ENCODE data around the gene IQCF5.
"Not testable (repeated sequence)": the region's sequence is repeated elsewhere in the genome, so short reads cannot be mapped to it uniquely, and the experiment has no call there.

Gene IQCF5

DNA sequence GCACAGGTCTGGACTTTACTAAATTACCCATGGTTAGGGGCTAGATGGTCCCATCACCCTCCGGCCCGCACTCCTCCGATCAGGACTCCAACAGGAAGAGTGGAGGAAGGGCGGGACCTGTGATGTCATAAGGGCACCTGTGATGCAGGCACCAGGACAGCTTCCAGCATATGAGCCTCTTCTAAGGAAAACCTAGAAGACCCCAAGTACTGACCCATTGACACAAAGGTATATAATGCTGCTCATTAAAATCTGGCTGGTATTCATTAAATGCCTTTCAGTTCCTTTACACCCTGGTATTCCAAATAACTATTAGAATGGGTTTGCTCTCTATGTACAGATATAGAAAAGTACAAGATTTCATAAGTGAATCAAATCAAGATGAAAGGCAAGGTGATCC, at the start of gene IQCF5:
IQCF5 (minus strand) TSS at position 101 of the 400 bp plus-strand sequence; CDS start at position 31, 70 bp downstream.
- no peak for DNase-seq

DNA sequence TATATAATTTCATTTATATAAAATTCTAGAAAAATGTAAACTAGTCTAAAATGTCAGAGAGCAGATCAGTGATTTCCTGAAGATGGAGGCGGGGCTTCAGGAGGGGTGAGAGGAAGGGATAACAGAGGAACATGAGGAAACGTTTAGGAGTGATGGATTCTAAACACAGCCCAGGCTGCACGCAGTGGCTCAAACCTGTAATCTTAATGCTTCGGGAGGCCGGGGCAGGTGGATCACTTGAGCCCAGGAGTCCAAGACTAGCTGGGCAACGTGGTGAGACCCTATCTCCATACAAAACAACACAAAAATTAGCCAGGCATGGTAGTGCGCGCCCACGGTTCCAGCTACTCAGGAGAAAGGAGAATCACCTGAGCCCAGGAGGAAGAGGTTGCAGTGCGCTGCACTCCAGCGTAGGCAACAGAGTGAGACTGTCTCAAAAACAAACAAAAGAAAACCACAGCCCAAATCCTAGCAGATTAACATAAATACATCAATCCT, 45.7 kb upstream of the IQCF5 start:
- DNase-seq = no peak

DNA sequence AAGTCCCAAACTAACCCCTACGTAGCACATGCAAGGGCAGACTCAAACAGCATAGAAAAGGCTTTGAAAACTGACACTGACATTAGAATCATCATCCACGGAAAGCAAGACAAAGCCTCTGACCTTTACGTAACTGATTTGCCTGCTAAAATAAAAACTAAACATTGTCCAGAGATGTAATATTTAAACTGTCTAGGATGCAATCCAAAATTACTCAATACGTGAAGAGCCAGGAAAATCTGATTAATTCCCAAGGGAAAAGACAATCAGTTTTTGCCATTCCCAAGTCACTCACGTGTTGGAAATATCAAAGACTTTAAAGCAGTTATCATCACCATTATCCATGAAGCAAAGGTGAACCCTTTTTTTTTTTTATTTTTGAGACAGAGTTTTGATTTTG, 41.0 kb upstream of the IQCF5 start:
- no peak for DNase-seq

DNA sequence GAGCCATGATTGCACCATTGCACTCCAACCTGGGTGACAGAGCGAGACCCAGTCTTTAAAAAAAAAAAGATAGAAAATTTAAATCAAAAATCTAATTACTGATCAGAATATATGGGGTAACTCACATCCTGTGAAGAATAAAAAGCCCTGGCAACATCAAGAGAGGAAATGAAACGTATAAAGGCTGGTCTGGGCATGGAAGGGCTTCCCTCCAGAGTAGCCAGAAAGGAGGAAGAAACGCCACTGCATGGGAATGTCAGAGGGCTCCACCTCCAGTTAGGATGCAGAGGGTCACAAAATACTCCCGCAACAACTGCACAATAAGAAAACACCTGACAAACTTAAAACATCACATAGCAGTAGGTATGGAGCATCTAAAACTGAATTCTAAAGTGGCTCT, 32.6 kb upstream of the IQCF5 start:
- no peak for DNase-seq

DNA sequence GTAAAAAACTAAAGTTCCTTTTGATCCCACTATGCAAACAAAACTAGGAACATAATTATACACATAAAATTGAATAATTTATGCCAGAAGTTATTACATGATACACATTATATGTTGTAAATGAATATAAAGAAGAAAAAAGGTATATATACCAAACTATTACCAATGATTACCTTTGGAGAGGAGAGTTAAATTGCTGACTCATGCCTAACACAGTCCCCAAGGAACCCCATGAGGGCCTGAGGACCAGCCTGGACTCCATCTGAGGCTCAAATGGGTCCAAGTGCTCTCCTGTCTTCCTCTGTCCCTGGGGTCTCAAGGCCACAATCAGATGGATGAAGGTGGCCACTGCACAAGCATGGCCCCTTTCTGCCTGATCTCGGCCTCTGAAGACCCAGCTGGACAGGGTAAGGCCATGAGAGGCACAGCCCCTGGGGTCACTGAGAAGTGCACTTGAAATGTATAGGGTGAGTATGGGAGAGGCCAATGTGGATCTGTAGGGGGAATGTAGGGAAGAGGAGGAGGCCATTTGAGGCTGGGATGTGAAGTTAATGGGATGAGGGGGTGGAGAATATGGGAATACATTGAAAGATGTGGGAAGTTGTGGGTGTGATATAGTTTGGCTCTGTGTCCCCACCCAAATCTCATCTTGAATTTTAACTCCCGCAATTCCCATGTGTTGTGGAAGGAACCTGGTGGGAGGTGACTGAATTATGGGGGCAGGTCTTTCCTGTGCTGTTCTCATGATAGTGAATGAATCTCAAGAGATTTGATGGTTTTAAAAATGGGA, 28.8 kb upstream of the IQCF5 start:
- no peak for DNase-seq

GRCh38 chr3:51902361-51902760, 27.0 kb upstream of the IQCF5 start:
- DNase-seq = not testable (repeated sequence)

DNA sequence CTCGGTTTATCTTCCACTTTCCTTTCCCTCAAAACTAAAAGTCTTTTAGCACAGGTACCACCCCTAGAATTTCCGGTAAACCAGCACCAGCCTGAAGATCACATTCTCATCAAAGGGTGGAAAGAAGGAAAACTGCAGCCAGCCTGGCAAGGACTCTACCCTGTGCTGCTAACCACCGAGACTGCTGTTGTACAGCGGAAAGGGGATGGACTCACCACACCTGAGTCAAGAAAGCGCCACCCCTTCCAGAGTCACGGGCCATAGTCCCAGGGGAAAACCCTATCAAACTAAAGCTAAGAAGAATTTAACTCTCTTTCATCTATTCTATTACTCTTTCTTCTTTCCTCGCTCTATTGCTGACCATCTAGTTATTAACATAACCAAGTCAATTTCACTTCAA, 24.6 kb upstream of the IQCF5 start:
- DNase-seq = not testable (repeated sequence)

- no peak for DNase-seq
Observed at GRCh38 chr3:51897391-51897790, 22.0 kb upstream of the IQCF5 start.

DNA sequence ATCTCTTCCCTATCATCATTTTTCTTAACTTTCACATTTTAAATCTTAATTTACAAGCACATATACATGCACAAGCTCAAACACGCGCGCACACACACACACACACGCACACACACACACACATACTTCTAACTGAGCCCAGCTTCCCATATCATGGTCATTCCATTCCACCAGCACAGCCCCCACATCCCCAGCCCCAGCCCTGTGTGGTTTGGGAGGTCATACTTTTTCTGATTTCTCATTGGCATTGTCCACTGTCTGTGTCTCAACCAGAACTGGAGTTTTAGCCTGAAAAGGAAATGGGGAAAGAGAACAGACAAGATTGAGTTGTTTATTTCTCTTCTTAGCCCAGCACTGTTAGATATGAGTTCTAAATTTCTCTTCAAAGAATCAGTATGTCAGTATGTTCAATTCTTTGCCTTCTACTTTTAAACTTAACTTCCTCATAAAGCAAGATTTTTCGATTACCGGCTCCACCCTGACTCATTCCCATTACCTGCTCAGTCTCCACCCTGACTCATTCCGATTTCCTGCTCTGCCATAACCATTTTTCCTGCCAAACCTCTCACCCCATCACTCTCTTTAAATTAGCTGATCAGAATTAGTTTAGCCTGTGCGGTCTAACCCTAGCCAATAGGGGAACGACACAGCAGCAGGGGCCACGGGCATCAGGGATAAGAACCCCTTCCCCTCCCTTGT, 21.4 kb upstream of the IQCF5 start:
- DNase-seq = no peak

- DNase-seq = no peak
Observed at GRCh38 chr3:51894939-51895338, 19.5 kb upstream of the IQCF5 start.

- DNase-seq = no peak
Observed at GRCh38 chr3:51894391-51894790, 19.0 kb upstream of the IQCF5 start.

DNA sequence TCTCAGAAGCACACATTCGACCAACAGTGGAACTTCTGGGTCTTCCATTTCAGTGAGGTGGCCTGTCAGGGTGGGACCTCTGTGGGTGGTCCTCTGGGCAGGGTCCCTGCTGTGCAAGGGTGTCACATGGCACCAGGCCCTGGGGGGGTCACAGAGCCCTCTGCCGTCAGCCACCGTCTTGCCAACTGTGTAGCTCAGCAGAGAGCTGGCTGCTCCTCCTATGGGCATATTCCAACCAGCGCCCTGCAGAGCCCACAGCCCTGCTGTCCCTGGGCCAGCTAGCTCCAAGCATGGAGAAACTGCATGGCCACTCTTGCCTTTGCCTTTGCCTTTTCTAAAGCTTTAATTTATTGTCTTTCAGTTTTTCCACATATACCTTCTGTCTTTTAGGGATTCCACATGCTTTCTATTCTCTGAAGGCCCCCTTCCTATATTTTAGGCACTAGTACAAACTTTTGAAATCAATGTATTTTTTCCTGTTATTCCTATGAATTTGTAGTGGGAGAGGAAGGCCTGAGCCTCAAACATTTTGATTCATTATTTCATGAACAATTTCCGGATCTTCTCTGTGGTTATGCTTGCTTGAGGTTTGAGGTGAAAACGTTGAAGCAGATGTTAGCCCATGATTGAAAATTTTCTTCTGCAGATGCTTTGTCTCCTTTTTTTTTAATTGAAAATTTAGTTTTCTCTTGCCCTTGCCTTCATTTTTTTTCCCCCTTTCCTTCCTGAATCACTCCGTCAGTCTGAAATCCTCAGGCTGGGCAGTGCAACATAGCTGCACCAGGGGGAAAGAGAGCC, 16.0 kb upstream of the IQCF5 start:
- DNase-seq = no peak

GRCh38 chr3:51888463-51889105, 13.2 kb upstream of the IQCF5 start:
- DNase-seq = no peak

- no peak for DNase-seq
Observed at GRCh38 chr3:51887620-51888019, 12.2 kb upstream of the IQCF5 start.

- DNase-seq = no peak
Observed at GRCh38 chr3:51886447-51886846, 11.0 kb upstream of the IQCF5 start.

DNA sequence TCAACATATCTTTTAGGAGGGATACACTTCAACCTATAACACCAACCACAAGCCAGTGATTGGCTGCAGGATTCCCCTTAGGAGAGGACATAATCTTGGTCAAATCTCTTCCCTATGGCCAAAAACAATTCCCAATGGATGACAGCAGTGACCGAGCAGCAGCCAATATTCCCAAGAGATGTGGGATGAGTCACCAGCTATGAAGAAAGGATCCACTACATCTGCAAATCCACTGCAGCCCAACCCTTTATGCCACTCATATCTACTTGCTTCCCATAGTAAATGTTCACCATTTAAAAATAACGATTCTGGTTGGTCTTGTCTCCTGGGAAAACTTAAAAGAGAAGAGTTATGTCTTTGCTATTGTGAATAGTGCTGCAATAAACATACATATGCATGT, 4.5 kb upstream of the IQCF5 start:
- DNase-seq = no peak

DNA sequence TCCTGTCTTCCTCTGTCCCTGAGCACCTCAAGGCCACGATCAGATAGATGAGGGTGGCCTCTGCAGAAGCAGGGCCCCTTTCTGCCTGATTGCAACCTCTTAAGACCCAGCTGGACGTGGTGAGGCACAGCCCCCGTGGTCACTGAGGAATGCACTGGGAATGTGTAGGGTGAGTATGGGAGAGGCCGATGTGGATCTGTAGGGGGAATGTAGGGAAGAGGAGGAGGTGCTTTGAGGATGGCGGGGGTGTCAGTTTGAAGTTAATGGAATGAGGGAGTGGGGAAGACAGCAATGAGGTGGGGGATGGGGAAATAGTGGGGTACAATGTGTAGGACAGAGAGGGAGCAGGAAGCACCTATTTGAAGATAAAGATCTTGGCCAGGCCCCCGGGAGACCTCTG, 785 bp upstream of the IQCF5 start:
- no peak for DNase-seq

- DNase-seq = no peak
Observed at GRCh38 chr3:51874889-51875288, 512 bp downstream of the IQCF5 start.

DNA sequence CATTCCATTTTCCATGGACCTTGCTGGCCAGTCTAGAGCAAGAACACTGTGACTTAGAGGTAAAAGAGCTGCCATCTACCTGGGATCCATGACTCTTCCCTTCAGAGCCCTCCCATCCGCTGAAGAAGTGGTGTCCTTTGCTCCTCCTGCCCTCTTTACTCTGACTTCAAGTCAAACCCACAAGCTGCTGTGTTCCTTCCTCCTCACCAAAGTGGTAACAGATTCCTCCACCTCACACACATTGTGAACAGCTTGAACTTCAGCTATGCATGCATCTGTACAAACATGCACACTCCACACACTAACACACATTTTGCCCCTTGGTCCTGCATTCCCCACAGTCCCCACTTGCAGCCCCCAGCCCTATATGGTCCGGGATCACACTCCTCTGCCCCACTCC, 990 bp downstream of the IQCF5 start:
- DNase-seq = no peak

DNA sequence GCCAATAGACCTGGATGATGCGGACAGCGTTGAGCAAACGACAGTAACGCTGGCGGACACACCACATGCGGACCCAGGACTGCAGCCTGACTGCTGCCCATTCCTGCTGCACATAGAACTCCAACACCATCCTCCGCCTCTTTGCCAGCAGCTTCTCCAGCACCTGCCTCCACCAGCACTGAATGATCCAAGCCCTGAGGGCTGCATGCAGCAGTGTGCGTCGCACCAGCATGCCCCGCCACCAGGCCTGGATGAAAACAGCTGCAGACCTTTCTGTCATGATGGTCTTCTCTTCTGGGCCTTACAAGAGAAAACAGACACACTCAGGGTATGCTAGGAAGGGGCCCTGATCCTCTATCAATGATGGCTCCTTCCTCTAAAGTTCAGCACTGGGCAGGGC, 1.5 kb downstream of the IQCF5 start:
- DNase-seq = no peak

- no peak for DNase-seq
Observed at GRCh38 chr3:51873253-51873766, 2.1 kb downstream of the IQCF5 start.

DNA sequence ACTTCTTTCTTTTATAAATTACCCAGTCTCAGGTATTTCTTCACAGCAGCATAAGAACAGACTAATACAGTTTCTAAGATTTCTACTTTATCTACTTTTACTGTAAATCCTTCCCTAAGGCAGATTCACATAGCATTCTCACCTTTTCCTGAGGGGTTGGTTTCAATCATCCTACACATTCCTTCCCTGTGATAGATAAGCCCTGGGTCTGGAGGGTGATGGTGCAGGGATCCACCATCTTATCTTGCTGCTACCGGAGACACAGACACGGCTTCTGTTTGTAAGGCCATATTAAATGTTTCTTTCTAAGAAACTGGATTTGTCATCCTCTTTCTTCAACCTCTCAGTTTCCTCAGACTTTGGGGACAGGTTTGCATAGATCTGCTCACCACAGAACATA, 6.1 kb downstream of the IQCF5 start:
- DNase-seq = no peak

DNA sequence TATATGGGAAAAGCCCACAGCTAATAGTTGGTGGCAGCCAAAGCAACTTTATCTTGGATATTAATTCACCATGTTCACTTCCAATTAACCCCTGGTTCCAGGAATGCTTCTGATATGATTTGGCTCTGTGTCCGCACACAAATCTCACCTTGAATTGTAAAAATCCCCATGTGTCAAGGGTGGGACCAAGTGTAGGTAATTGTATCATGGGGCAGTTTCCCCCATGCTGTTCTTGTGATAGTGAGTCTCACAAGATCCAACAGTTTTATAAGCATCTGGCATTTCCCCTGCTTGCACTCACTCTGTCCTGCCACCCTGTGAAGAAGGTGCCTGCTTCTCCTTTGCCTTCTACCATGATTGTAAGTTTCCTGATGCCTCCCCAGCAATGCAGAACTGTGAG, 6.5 kb downstream of the IQCF5 start:
- not testable (repeated sequence) for DNase-seq

All from NCI-H187 (cell line).